HG03097 (cell line): ENCODE measurements around the gene GID8.

Experiments used
- ATAC-seq: cut with Tn5 transposase; IDR thresholded peaks from one replicate; pipeline ENCODE4 v1.9.1; 2021; ENCODE audit not compliant: unreplicated experiment, low FRiP score

Gene GID8

GRCh38 chr20:62980970-62981369, 43.0 kb downstream of the GID8 start:
- ATAC-seq, result no peak

GRCh38 chr20:62982124-62983075, 44.5 kb downstream of the GID8 start:
- no peak for ATAC-seq

GRCh38 chr20:62983210-62983609, 45.3 kb downstream of the GID8 start:
- ATAC-seq, result no peak

GRCh38 chr20:62984666-62985443, 46.9 kb downstream of the GID8 start:
- ATAC-seq, result no peak

DNA sequence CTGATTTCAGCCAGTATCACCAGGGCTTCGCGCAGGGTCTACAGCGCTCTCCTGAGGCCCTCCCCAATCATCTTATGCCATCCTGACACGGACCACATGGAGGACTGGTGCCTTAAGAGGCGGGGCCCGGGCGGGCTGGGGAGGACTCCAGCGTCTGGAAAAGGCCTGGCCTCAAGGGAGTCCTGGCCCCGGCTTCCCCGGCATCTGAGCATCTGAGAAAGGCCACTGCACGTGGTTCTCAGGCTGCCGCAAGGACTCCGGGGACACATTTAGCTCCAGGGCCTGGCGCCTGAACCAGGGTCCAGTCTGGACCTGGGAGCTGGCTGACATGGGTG, 47.5 kb downstream of the GID8 start:
- ATAC-seq, result no peak

GRCh38 chr20:62986257-62986800, 48.4 kb downstream of the GID8 start:
- no peak for ATAC-seq

GRCh38 chr20:62987114-62987513, 49.2 kb downstream of the GID8 start:
- ATAC-seq, result no peak

- no peak for ATAC-seq
Measured at GRCh38 chr20:62989201-62989601, 51.3 kb downstream of the GID8 start.

DNA sequence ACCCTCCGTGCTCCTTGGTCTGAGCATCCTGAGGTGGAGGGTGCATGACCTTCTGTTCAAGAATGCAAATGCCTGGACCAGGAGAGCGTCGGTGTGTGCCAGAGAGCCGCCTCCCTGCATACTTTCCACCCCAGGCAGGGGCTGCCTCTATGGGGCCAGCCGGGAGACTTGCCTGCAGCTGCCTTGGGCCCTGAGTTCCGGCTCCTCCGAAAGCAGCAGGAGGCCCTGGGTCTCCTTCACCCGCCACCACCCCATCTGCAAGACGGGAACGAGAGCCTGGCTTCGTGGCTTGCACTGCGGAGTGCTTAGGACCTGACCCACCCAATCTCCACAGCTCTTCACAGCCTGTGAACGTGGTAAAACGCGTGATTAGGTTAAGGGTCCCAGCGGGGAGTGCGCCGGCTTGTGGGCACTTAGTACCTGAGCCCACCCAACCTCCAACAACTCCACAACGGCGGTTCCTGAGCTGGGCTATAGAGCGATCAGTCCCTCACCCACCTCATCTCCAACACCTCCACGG, 52.4 kb downstream of the GID8 start:
- no peak for ATAC-seq

DNA sequence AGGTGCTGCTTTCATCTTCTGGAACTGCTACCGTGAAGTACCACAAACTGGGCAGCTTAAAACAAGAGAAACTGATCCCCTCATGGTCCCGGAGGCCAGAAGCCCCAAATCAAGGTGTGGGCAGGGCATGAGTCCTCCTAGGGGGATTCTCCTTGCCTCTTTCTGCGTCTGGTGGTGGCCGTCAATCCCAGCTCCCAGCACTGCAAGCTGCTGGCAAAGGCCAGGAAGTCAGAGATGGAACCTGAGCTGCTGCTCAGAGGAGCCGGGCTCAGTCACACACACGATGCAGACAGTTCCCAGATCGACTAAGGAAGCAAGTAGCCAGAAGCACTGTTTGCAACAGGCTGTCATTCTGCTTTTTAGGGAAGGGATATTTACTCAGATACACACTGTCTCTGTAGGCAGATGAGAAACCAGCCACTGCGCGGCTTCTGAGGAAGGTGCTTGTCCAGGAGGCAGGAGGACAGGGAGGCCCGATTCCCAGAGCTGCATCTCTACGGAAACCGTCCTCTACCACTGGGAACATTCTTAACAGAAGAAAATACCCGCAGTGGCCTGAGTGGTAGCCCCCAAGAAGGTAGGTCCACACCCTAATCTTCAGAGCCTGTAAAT, 53.4 kb downstream of the GID8 start:
- ATAC-seq, result no peak

- no peak for ATAC-seq
Measured at GRCh38 chr20:62991863-62992262, 53.9 kb downstream of the GID8 start.

DNA sequence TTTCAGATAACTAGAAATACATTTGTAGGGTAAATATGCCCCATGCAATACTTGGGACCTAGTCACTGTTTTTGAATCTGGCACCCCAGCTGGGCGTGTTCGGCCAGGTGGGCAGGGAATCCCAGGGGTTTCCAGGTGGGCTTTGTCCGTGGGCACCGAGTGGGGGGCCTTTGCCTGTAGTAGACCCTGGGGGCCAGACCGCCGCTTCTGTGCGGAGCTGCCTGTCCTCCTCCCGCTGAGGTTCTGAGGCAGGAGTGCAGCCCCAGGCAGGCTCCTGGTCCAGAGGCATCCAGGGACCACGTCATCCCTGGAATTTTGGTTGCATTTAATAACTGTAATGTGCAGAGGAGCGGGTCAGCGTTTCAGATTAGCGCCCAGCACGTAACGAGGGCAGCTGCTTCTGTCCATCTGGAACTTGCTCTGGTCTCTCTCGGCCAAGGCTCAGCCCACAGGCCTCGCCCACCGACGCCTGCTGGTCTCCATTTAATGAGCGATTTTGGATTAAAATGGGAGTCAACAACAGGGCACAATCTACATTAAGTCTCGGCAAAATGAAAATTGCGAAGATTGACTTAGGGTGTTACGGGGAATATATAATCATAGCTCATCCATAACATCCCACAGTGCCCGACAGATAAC, 56.0 kb downstream of the GID8 start:
- no peak for ATAC-seq

DNA sequence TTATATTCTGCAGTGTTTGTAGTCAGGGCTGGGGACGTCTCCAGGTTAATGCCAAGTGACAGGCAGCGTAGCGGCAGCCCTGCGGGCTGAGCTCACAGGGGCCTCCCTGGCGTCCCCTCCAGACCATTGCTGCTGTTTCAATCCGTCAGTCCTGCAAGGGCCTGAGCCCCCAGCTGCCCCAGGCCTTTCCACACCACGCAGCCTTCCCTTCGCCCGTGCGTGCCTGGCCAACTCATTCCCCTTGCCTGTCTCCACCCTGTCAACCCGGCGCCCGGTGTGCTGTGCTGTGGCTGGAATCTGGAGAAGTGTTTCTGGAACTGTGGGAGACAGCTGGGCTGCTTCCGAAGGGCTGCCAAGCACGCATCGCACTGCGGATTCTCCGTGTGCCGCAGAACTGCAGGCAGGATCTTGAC, 56.9 kb downstream of the GID8 start:
- no peak for ATAC-seq

GRCh38 chr20:62995481-62995880, 57.5 kb downstream of the GID8 start:
- ATAC-seq, result no peak

- no peak for ATAC-seq
Measured at GRCh38 chr20:62995898-62996595, 58.1 kb downstream of the GID8 start.

- ATAC-seq, result no peak
Measured at GRCh38 chr20:62996596-62996982, 58.6 kb downstream of the GID8 start.

DNA sequence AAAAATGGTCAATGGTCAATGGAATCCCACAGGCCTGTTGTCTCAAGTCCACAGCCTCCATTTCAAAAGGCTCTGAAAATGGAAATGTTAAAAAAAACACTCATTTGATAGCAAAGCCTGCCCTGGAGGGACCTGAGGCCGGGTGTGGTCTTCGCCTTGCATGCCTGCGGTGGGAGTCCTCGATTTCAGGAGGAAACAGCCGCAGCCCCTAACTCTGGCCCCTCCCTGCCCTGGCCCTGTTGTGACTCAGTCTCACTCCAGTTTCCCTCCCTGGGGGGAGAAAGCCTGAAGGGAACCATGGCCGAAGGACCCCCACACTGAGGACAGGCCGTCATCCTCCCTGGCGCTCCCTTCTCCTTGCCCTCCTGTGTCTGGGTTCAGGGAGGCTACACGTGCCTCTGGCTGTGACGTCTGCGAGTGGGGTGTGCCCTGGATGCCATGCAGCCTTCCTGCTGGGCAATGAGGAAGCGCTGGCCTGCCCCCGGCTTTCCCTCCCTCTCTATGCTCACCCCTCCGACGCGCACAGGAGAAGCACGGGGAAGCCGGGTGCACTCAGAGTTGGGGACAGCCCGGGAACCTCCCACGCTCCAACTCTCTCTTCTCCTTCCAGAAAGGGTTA, 59.6 kb downstream of the GID8 start:
- no peak for ATAC-seq
